H1 (cell line): ENCODE data around the gene C1QTNF4. TPM values are rescaled to one million over a fixed set of nuclear protein-coding genes. Genes with fewer than 3 reads are reported as not detected.

Experiments
- CTCF ChIA-PET: fragments of 300-600 bp; sonication (Branson Sonifier 250); formaldehyde crosslinking; loops from one replicate; lab custom pipeline; 2021; ENCODE audit not compliant: partially characterized antibody; lab: Charles Lee
- POLR2A ChIA-PET: fragments of 300-600 bp; sonication (Branson Sonifier 250); formaldehyde crosslinking; loops from one replicate; lab custom pipeline; 2021; ENCODE audit warnings: inconsistent platforms; ENCODE audit not compliant: partially characterized antibody; lab: Charles Lee
- DNase-seq, 2 experiments: peaks; one replicate each; pipeline versions ENCODE4 v3.0.0 to v3.0.0-alpha.2; 2010 to 2022; ENCODE audit warnings: low spot score in 2 of 2, low read depth in 1 of 2, mixed read lengths in 1 of 2
- FAIRE-seq: peaks from 2 replicates; lab custom pipeline; 2011; peaks lifted over from hg19 to GRCh38; lab: Jason Lieb, UNC
- H2AFZ ChIP-seq: 2 replicates; pipeline ENCODE4 v1.8.1; 2012; ENCODE audit warnings: low read length, inconsistent platforms
- H2AK5ac ChIP-seq: 2 replicates; pipeline ENCODE4 v1.6.1; 2013; ENCODE audit warnings: low read depth, low read length
- H2BK120ac ChIP-seq: replicated peaks from 2 replicates; pipeline ENCODE3; 2013; ENCODE audit warnings: low read depth, low read length, inconsistent platforms
- H2BK12ac ChIP-seq: 2 replicates; pipeline ENCODE4 v1.6.1; 2013; ENCODE audit warnings: low read depth, low read length
- H2BK15ac ChIP-seq: 2 replicates; pipeline ENCODE4 v1.6.1; 2013; ENCODE audit warnings: low read length
- H2BK20ac ChIP-seq: 2 replicates; pipeline ENCODE4 v1.6.1; 2013; ENCODE audit warnings: low read length
- H2BK5ac ChIP-seq: 2 replicates; pipeline ENCODE4 v1.6.1; 2013; ENCODE audit warnings: low read depth, low read length
- H3K14ac ChIP-seq: 2 replicates; pipeline ENCODE4 v1.6.1; 2013; ENCODE audit warnings: inconsistent platforms; ENCODE audit not compliant: insufficient read length
- H3K18ac ChIP-seq: 2 replicates; pipeline ENCODE4 v1.6.1; 2013; ENCODE audit warnings: low read length; ENCODE audit errors: extremely low read depth
- H3K23ac ChIP-seq: 2 replicates; pipeline ENCODE4 v1.6.1; 2013; ENCODE audit warnings: inconsistent platforms; ENCODE audit not compliant: insufficient read length
- H3K23me2 ChIP-seq: 2 replicates; pipeline ENCODE4 v1.6.1; 2013; ENCODE audit warnings: low read depth, low read length
- H3K27ac ChIP-seq: 2 replicates; pipeline ENCODE4 v1.6.1; 2011; ENCODE audit warnings: low read depth, low read length, inconsistent platforms
- H3K27me3 ChIP-seq, 4 experiments: replicated peaks in 1 of 4; 1 replicate in 1 of 4; 2 replicates in 3 of 4; pipeline versions ENCODE4 v1.6.1 to v1.8.1; 2011 to 2013; ENCODE audit warnings: low read length in 3 of 4, mild to moderate bottlenecking in 3 of 4, inconsistent platforms in 2 of 4, mixed read lengths in 2 of 4, moderate library complexity in 1 of 4; ENCODE audit not compliant: control insufficient read depth in 3 of 4, insufficient read depth in 3 of 4; ENCODE audit errors: extremely low read depth in 1 of 4
- H3K36me3 ChIP-seq, 4 experiments: 2 replicates each; pipeline versions ENCODE4 v1.6.1 to v1.8.1; 2011 to 2013; ENCODE audit warnings: mild to moderate bottlenecking in 4 of 4, low read length in 3 of 4, moderate library complexity in 2 of 4, control low read depth in 1 of 4, inconsistent platforms in 1 of 4; ENCODE audit not compliant: insufficient read depth in 4 of 4, control insufficient read depth in 2 of 4
- H3K4ac ChIP-seq: replicated peaks from 2 replicates; pipeline ENCODE3; 2013; ENCODE audit warnings: low read length, low read depth, mixed read lengths, inconsistent platforms; ENCODE audit not compliant: insufficient read length
- H3K4me1 ChIP-seq, 4 experiments: replicated peaks in 1 of 4; 1 replicate in 1 of 4; 2 replicates in 3 of 4; pipeline versions ENCODE4 v1.6.1 to v1.8.1; 2011 to 2013; ENCODE audit warnings: low read length in 3 of 4, inconsistent platforms in 2 of 4, mixed read lengths in 1 of 4; ENCODE audit not compliant: insufficient read depth in 4 of 4, control insufficient read depth in 3 of 4
- H3K4me2 ChIP-seq, 2 experiments: 2 replicates each; pipeline versions ENCODE4 v1.6.1 to v1.8.1; 2011 to 2013; ENCODE audit warnings: low read depth in 2 of 2, low read length in 2 of 2, control low read depth in 1 of 2, inconsistent platforms in 1 of 2, mild to moderate bottlenecking in 1 of 2; ENCODE audit not compliant: insufficient read depth in 1 of 2
- H3K4me3 ChIP-seq, 4 experiments: fragments of 200-600, 300-600 bp in 1 of 4; sonication (generic), shearing (Covaris generic), sonication (Bioruptor Twin) in 1 of 4; 2 replicates each; pipeline versions ENCODE4 v1.5.1 to v1.8.1; 2011 to 2016; ENCODE audit warnings: low read length in 4 of 4, low read depth in 3 of 4, control low read depth in 2 of 4, inconsistent platforms in 2 of 4, mild to moderate bottlenecking in 2 of 4, mixed read lengths in 1 of 4, moderate library complexity in 1 of 4; ENCODE audit not compliant: insufficient read depth in 2 of 4; ENCODE audit errors: extremely low read depth in 1 of 4
- H3K56ac ChIP-seq: replicated peaks from 2 replicates; pipeline ENCODE3; 2013; ENCODE audit warnings: low read depth, mild to moderate bottlenecking, mixed read lengths, low read length, inconsistent platforms; ENCODE audit not compliant: insufficient read length
- H3K79me1 ChIP-seq: 2 replicates; pipeline ENCODE4 v1.6.1; 2013; ENCODE audit warnings: low read depth, low read length, control low read depth
- H3K79me2 ChIP-seq, 2 experiments: 2 replicates each; pipeline versions ENCODE4 v1.6.1 to v1.8.1; 2012 to 2013; ENCODE audit warnings: low read length in 2 of 2, mild to moderate bottlenecking in 2 of 2, inconsistent platforms in 1 of 2; ENCODE audit not compliant: insufficient read depth in 2 of 2, control insufficient read depth in 1 of 2
- H3K9ac ChIP-seq, 4 experiments: replicated peaks in 1 of 4; 1 replicate in 1 of 4; 2 replicates in 3 of 4; pipeline versions ENCODE4 v1.6.1 to v1.8.1; 2011 to 2013; ENCODE audit warnings: low read depth in 3 of 4, low read length in 3 of 4, control low read depth in 2 of 4, mild to moderate bottlenecking in 2 of 4, moderate library complexity in 2 of 4, inconsistent platforms in 1 of 4; ENCODE audit errors: extremely low read depth in 1 of 4
- H3K9me3 ChIP-seq, 2 experiments: 2 replicates each; pipeline versions ENCODE4 v1.6.1 to v1.8.1; 2012 to 2013; ENCODE audit warnings: mild to moderate bottlenecking in 2 of 2, moderate library complexity in 2 of 2, control low read depth in 1 of 2, inconsistent platforms in 1 of 2, low read depth in 1 of 2, low read length in 1 of 2, mixed read lengths in 1 of 2; ENCODE audit not compliant: insufficient read depth in 2 of 2
- H4K20me1 ChIP-seq, 2 experiments: replicated peaks in 1 of 2; 2 replicates each; pipeline versions ENCODE3 to v1.8.1; 2011 to 2013; ENCODE audit warnings: inconsistent platforms in 2 of 2, low read length in 2 of 2, mild to moderate bottlenecking in 1 of 2; ENCODE audit not compliant: insufficient read depth in 2 of 2, control insufficient read depth in 1 of 2
- H4K5ac ChIP-seq: 2 replicates; pipeline ENCODE4 v1.6.1; 2013; ENCODE audit warnings: low read length, low read depth, mixed read lengths, inconsistent platforms; ENCODE audit not compliant: insufficient read length
- H4K8ac ChIP-seq: 2 replicates; pipeline ENCODE4 v1.8.0; 2013; ENCODE audit warnings: mild to moderate bottlenecking, moderate library complexity, low read length, inconsistent platforms; ENCODE audit not compliant: insufficient read depth; ENCODE audit errors: extremely low read depth
- H4K91ac ChIP-seq: replicated peaks from 2 replicates; pipeline ENCODE3; 2013; ENCODE audit warnings: low read length, mixed read lengths, inconsistent platforms; ENCODE audit not compliant: insufficient read length
- CHD1 ChIP-seq: IDR thresholded peaks from 2 replicates; pipeline ENCODE4 v1.6.1; 2012; ENCODE audit warnings: low read depth, low read length, improper control_type of control experiment
- CHD2 ChIP-seq: IDR thresholded peaks from 2 replicates; pipeline ENCODE4 v1.6.1; 2012; ENCODE audit warnings: low read length, improper control_type of control experiment
- CTBP2 ChIP-seq: IDR thresholded peaks from 2 replicates; pipeline ENCODE4 v1.7.0; 2011; ENCODE audit warnings: borderline replicate concordance, mild to moderate bottlenecking, moderate library complexity, mixed read lengths, low read length; ENCODE audit not compliant: insufficient read depth, insufficient read length
- CTCF ChIP-seq, 3 experiments: IDR thresholded peaks; 1 replicate in 2 of 3; 2 replicates in 1 of 3; pipeline versions ENCODE4 v1.5.1 to v1.6.1; 2011; ENCODE audit warnings: low read length in 3 of 3, mild to moderate bottlenecking in 3 of 3, inconsistent platforms in 2 of 3, low read depth in 1 of 3, moderate library complexity in 1 of 3; ENCODE audit not compliant: insufficient read depth in 1 of 3; ENCODE audit errors: control extremely low read depth in 1 of 3
- KDM4A ChIP-seq: IDR thresholded peaks from one replicate; pipeline ENCODE4 v1.7.1; 2012; ENCODE audit warnings: low read depth, mild to moderate bottlenecking, moderate library complexity, low read length, inconsistent platforms; ENCODE audit not compliant: severe bottlenecking
- NRF1 ChIP-seq: IDR thresholded peaks from 2 replicates; pipeline ENCODE4 v1.6.1; 2011; ENCODE audit warnings: mild to moderate bottlenecking, low read depth, low read length, improper control_type of control experiment
- POU5F1 ChIP-seq: IDR thresholded peaks from 2 replicates; pipeline ENCODE4 v1.6.1; 2011; ENCODE audit warnings: low read depth, mild to moderate bottlenecking, low read length, moderate library complexity
- TEAD4 ChIP-seq: IDR thresholded peaks from 2 replicates; pipeline ENCODE4 v1.6.1; 2012; ENCODE audit warnings: low read depth, low read length, inconsistent platforms, mixed read lengths
- WGBS, 2 experiments: shearing (Covaris generic) in 1 of 2; methylation state at CpG; one replicate each; pipeline versions ENCODE4 v1.1.6 to v1.1.7; 2013 to 2015; ENCODE audit warnings: low lambda C conversion rate in 2 of 2, mixed read lengths in 2 of 2, inconsistent platforms in 1 of 2, low coverage in 1 of 2, missing lambda C conversion rate in 1 of 2; ENCODE audit not compliant: insufficient replicate concordance in 2 of 2, insufficient coverage in 1 of 2, insufficient read length in 1 of 2; ENCODE audit errors: extremely low coverage in 1 of 2, missing lambda C conversion rate in 1 of 2; 5-methylcytosine and 5-hydroxymethylcytosine counted together
- polyA plus RNA-seq, 7 experiments: library from polyadenylated mRNA; depleted of rRNA in 3 of 7; stranded (reverse) in 5 of 7; unstranded in 2 of 7; fragments of >200 nt in 5 of 7; fragments of 200-250 nt in 2 of 7; gene quantifications; 1 replicate in 5 of 7; 2 replicates in 1 of 7; 4 replicates in 1 of 7; pipeline versions ENCODE4 v1.2.1 to v1.2.3, GENCODE V29; 2011 to 2013; ENCODE audit warnings: missing spikeins in 2 of 7, mixed read lengths in 2 of 7
- total RNA-seq: library from RNA; stranded (reverse); fragmentation: NEBNext Ultra II Directional; extraction: Animal tissue kit (Norgen Biotek cat#: 25700); gene quantifications from 2 replicates; pipeline ENCODE4 v1.2.1, GENCODE V29; 2021

C1QTNF4 gene
- total and polyA plus RNA-seq, 2 of the 8 experiments (the other 6 are each of a cell fraction or from before 2014, with no cell fraction given), result 3.9 to 6.0 TPM

- Histone ChIP-seq H2BK5ac (no peak overlapping the region), H3K9ac (no peak overlapping the region), H3K4me1 (no peaks in the 10 kb centered on the region; a peak in 1 of 7 replicates), H3K27me3 (no peaks in the 10 kb centered on the region), H3K4ac (no peak overlapping the region), H2BK20ac (no peak overlapping the region), H2AFZ (no peak overlapping the region), H3K79me2 (no peaks in the 10 kb centered on the region), H4K5ac (no peak overlapping the region), H4K20me1 (no peaks in the 10 kb centered on the region), H3K23me2 (no peaks in the 10 kb centered on the region), H2BK12ac (no peak overlapping the region), H3K23ac (no peak overlapping the region), H3K27ac (no peak overlapping the region), H3K79me1 (no peaks in the 10 kb centered on the region), H3K18ac (no peak overlapping the region), H3K4me3 (no peak overlapping the region), H3K56ac (no peak overlapping the region), H4K8ac (no peak overlapping the region), H2BK15ac (no peak overlapping the region), H3K9me3 (no peaks in the 10 kb centered on the region), H2BK120ac (no peak overlapping the region), H2AK5ac (no peak overlapping the region), H3K14ac (no peak overlapping the region), H4K91ac (no peak overlapping the region), H3K36me3 (no peaks in the 10 kb centered on the region; a peak in 1 of 8 replicates), H3K4me2 (no peak overlapping the region)
- DNase-seq (no peak), FAIRE-seq (no peak)
- CTCF ChIA-PET, result interaction anchor here (0.6 to 3.7 kb wide), 5 partner anchors 10 to 233 kb away, joined by 3 to 17 read pairs (median 5); no protein-coding TSS in a partner anchor
- WGBS, 2 experiments, result 92% methylated on average over 7 of the region's 7 CpGs; no CpG with 5 or more reads in 1 of the 2 experiments
- no peak for TF ChIP-seq NRF1
- TF ChIP-seq CTBP2, result no peak
- no peak for TF ChIP-seq TEAD4
- no peak for TF ChIP-seq CTCF (IDR thresholded peaks at IDR 0.05; ENCODE audit: control extremely low read depth in 1 of 3, insufficient read depth in 1 of 3, low read depth in 1 of 3, low read length in 3 of 3)
- no peak for TF ChIP-seq KDM4A
- TF ChIP-seq CHD1, result no peak
- no peak for TF ChIP-seq POU5F1
- TF ChIP-seq CHD2, result no peak
- POLR2A ChIA-PET, result interaction anchor here (0.6 to 2.9 kb wide), 6 partner anchors 8 to 29 kb away, joined by 4 to 14 read pairs (median 5); partner anchors contain the start of gene FAM180B
These were observed 13.2 kb upstream of the C1QTNF4 start for GRCh38 chr11:47607380-47607779.
